GM12875 (cell line): ENCODE measurements around the gene SYNE2.

Source experiments
- H3K4me3 ChIP-seq: one replicate; pipeline ENCODE4 v1.5.1; 2011; ENCODE audit warnings: low read depth, low read length, control low read depth
- CTCF ChIP-seq: IDR thresholded peaks from 2 replicates; pipeline ENCODE4 v1.5.1; 2011; ENCODE audit warnings: low read depth, mild to moderate bottlenecking, control low read depth, inconsistent platforms, low read length, moderate library complexity, borderline replicate concordance; ENCODE audit not compliant: insufficient read depth

The SYNE2 gene

GRCh38 chr14:63938198-63939005, 85.6 kb downstream of the SYNE2 start:
- no peak overlapping the region for H3K4me3 ChIP-seq
- TF ChIP-seq CTCF = no peak

DNA sequence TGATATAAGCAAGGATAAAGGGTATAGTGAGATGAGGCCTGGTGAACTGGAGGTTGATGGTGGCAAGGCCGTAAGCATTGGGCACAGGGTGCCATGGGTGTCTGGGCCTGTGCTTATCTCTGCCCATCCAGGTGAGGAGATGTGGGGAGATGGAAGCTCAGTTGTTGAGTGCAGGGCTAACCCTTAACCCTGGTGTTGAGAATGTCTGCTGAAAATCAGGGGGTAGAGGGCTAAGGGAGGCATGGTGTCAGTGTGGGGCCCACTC, 86.1 kb downstream of the SYNE2 start:
- no peak overlapping the region for H3K4me3 ChIP-seq
- TF ChIP-seq CTCF = no peak

- no peak overlapping the region for H3K4me3 ChIP-seq
- no peak for TF ChIP-seq CTCF
These were observed 87.6 kb downstream of the SYNE2 start for GRCh38 chr14:63940387-63940786.

GRCh38 chr14:63941023-63941422, 88.2 kb downstream of the SYNE2 start:
- H3K4me3 ChIP-seq = no peak overlapping the region
- no peak for TF ChIP-seq CTCF

DNA sequence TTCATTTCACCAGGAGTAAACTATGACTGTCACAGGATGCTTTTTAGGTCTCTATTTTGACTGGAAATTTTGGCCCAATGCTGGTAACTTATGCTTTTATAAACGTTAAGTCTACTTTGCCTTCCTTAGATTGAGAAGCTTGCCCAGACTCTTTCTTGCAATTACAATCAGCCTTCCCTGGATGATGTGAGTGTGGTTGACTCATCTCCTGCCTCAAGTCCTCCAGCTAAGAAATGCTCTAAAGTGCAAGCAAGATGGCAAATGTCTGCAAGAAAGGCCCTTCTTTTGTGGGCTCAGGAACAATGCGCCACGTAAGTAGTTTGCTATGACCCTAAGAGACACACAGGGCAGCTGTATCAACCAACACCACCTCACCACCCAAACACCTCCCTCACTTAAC, 96.9 kb downstream of the SYNE2 start:
- H3K4me3 ChIP-seq = no peak overlapping the region
- TF ChIP-seq CTCF = no peak

DNA sequence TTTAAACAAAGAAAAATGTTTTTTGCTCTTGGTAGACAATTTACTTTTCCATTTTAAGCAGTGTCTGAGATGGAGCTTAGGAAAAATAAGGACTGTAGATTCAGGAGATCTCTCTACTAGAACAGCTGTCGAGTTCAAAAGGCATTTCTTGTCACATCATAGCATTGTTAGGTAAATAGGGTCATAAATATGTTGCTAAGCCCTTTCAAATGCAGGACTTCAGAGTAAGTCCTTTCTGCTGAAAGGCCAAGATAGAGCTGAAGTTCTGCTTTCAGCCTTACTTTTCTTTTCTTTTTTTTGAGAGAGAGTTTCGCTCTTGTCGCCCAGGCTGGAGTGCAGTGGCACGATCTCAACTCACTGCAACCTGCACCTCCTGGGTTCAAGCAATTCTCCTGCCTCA, 98.2 kb downstream of the SYNE2 start:
- no peak for TF ChIP-seq CTCF

DNA sequence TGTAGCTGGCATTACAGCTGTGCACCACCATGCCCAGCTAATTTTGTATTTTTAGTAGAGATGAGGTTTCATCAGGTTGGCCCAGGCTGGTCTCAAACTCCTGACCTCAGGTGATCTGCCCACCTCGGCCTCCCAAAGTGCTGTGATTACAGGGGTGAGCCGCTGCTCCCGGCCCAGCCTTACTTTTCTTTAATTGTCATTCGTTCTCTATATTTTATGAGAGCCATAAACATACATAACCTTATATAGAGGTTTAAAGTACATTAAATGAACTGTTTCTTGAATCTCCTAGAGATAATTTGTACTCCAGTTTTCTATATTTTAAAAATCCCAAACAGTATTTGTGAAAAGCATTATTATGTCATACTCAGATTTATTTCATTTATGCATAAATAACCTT, 98.6 kb downstream of the SYNE2 start:
- no peak for TF ChIP-seq CTCF
- H3K4me3 ChIP-seq = no peak overlapping the region

More for the DNA sequence above, 98.2 kb downstream of the SYNE2 start:
- no peak overlapping the region for H3K4me3 ChIP-seq
